ENCODE data around the gene RRP1B. TPM values are rescaled to one million over a fixed set of nuclear protein-coding genes. Genes with fewer than 3 reads are reported as not detected.

Gene RRP1B
- polyA plus RNA-seq, 1 donor from 2014 or later, result 20.3 TPM

DNA sequence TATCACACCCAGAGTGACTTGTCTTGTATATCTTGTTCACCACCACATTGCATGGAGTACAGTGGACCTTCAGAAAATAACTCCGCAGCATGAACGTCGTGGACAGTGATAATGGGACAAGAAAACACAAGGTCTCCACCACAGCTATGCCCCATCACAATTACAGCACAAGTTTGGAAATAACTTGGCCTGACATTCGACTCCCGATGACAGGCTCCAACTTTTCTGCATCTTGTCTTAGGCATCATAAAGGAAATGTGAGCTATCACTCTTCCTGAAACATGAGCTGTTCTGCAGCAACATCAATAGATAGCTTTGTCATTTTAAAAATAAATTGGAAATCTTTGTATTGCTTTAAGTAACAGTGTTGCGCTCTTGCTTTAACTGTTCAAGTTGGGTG is 2.9 kb downstream of the RRP1B start:
- no peak overlapping the region for H2AFZ ChIP-seq (ENCODE audit: low read depth, low read length)
- TF ChIP-seq TAF1 (IDR thresholded peaks at IDR 0.05; ENCODE audit: low read depth) (no peak), SMC3 (conservative IDR thresholded peaks at IDR 0.05; ENCODE audit: poor library complexity) (no peak), EZH2 (IDR thresholded peaks at IDR 0.05; ENCODE audit: borderline replicate concordance, insufficient read depth, low read length, poor library complexity, severe bottlenecking) (no peak), EP300 (conservative IDR thresholded peaks at IDR 0.05; ENCODE audit: poor library complexity, severe bottlenecking) (no peak), RAD21 (conservative IDR thresholded peaks at IDR 0.05) (no peak), MXI1 (conservative IDR thresholded peaks at IDR 0.05; ENCODE audit: poor library complexity, severe bottlenecking) (no peak), POLR2AphosphoS5 (IDR thresholded peaks at IDR 0.05) (no peak)
- TF ChIP-seq, protein P1, sequence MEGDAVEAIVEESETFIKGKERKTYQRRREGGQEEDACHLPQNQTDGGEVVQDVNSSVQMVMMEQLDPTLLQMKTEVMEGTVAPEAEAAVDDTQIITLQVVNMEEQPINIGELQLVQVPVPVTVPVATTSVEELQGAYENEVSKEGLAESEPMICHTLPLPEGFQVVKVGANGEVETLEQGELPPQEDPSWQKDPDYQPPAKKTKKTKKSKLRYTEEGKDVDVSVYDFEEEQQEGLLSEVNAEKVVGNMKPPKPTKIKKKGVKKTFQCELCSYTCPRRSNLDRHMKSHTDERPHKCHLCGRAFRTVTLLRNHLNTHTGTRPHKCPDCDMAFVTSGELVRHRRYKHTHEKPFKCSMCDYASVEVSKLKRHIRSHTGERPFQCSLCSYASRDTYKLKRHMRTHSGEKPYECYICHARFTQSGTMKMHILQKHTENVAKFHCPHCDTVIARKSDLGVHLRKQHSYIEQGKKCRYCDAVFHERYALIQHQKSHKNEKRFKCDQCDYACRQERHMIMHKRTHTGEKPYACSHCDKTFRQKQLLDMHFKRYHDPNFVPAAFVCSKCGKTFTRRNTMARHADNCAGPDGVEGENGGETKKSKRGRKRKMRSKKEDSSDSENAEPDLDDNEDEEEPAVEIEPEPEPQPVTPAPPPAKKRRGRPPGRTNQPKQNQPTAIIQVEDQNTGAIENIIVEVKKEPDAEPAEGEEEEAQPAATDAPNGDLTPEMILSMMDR (IDR thresholded peaks at IDR 0.05; ENCODE audit: poor library complexity, severe bottlenecking), result no peak
- TF ChIP-seq, protein P2, sequence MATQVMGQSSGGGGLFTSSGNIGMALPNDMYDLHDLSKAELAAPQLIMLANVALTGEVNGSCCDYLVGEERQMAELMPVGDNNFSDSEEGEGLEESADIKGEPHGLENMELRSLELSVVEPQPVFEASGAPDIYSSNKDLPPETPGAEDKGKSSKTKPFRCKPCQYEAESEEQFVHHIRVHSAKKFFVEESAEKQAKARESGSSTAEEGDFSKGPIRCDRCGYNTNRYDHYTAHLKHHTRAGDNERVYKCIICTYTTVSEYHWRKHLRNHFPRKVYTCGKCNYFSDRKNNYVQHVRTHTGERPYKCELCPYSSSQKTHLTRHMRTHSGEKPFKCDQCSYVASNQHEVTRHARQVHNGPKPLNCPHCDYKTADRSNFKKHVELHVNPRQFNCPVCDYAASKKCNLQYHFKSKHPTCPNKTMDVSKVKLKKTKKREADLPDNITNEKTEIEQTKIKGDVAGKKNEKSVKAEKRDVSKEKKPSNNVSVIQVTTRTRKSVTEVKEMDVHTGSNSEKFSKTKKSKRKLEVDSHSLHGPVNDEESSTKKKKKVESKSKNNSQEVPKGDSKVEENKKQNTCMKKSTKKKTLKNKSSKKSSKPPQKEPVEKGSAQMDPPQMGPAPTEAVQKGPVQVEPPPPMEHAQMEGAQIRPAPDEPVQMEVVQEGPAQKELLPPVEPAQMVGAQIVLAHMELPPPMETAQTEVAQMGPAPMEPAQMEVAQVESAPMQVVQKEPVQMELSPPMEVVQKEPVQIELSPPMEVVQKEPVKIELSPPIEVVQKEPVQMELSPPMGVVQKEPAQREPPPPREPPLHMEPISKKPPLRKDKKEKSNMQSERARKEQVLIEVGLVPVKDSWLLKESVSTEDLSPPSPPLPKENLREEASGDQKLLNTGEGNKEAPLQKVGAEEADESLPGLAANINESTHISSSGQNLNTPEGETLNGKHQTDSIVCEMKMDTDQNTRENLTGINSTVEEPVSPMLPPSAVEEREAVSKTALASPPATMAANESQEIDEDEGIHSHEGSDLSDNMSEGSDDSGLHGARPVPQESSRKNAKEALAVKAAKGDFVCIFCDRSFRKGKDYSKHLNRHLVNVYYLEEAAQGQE (IDR thresholded peaks at IDR 0.05; ENCODE audit: borderline replicate concordance), result no peak
- H3K36me3 ChIP-seq (ENCODE audit: insufficient read depth, low read length), result no peaks in the 10 kb centered on the region
- H3K27me3 ChIP-seq (ENCODE audit: insufficient read depth, low read depth, low read length), result no peaks in the 10 kb centered on the region
- no peak overlapping the region for H3K4me3 ChIP-seq (ENCODE audit: low read length)
- H3K4me2 ChIP-seq (ENCODE audit: low read length), result no peak overlapping the region
- no peaks in the 10 kb centered on the region for H3K9me2 ChIP-seq (ENCODE audit: insufficient read depth, low read length)
- no peaks in the 10 kb centered on the region for H4K20me1 ChIP-seq (ENCODE audit: insufficient read depth)
- peaks cover 46% of the 10 kb centered on the region for H3K79me2 ChIP-seq (replicated peaks; ENCODE audit: insufficient read depth, low read length)
- no peaks in the 10 kb centered on the region for H3K9me3 ChIP-seq (ENCODE audit: low read length)
- H3K27ac ChIP-seq (ENCODE audit: low read length), result no peak overlapping the region
- H3K9ac ChIP-seq (ENCODE audit: low read length), result no peak overlapping the region
- H3F3A ChIP-seq (ENCODE audit: insufficient read depth, low read length, poor library complexity, severe bottlenecking), result no peaks in the 10 kb centered on the region

DNA sequence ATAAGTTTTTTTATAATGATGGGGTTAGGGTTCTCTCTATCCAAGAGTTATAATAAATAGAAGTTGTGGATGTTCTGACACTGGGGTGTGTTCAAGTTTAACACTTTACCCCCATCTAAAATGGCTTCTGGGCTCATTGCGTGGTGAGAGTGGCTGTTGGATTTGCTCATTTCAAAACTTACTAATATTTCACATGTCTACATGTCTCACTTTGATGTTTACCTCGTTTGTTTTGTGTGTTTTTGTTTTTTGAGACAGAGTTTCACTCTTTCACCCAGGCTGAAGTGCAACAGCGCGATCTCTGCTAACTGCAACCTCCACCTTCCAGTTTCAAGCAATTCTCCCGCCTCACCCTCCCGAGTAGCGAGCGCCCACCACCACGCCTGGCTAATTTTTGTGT is 3.7 kb downstream of the RRP1B start:
- peaks cover 48% of the 10 kb centered on the region for H3K79me2 ChIP-seq (replicated peaks; ENCODE audit: insufficient read depth, low read length)
- H3K4me3 ChIP-seq (ENCODE audit: low read length), result no peak overlapping the region
- H3K9me2 ChIP-seq (ENCODE audit: insufficient read depth, low read length), result no peaks in the 10 kb centered on the region
- H3K27ac ChIP-seq (ENCODE audit: low read length), result no peak overlapping the region
- TF ChIP-seq SMC3 (conservative IDR thresholded peaks at IDR 0.05; ENCODE audit: poor library complexity) (no peak), MXI1 (conservative IDR thresholded peaks at IDR 0.05; ENCODE audit: poor library complexity, severe bottlenecking) (no peak), EP300 (conservative IDR thresholded peaks at IDR 0.05; ENCODE audit: poor library complexity, severe bottlenecking) (no peak), TAF1 (IDR thresholded peaks at IDR 0.05; ENCODE audit: low read depth) (no peak), POLR2AphosphoS5 (IDR thresholded peaks at IDR 0.05) (no peak), RAD21 (conservative IDR thresholded peaks at IDR 0.05) (no peak), EZH2 (IDR thresholded peaks at IDR 0.05; ENCODE audit: borderline replicate concordance, insufficient read depth, low read length, poor library complexity, severe bottlenecking) (no peak)
- TF ChIP-seq, protein P2 (IDR thresholded peaks at IDR 0.05; ENCODE audit: borderline replicate concordance), result no peak
- TF ChIP-seq, protein P1 (IDR thresholded peaks at IDR 0.05; ENCODE audit: poor library complexity, severe bottlenecking), result no peak
- H3F3A ChIP-seq (ENCODE audit: insufficient read depth, low read length, poor library complexity, severe bottlenecking), result no peaks in the 10 kb centered on the region
- H3K27me3 ChIP-seq (ENCODE audit: insufficient read depth, low read depth, low read length), result no peaks in the 10 kb centered on the region
- H3K9me3 ChIP-seq (ENCODE audit: low read length), result no peaks in the 10 kb centered on the region
- no peak overlapping the region for H2AFZ ChIP-seq (ENCODE audit: low read depth, low read length)
- no peak overlapping the region for H3K9ac ChIP-seq (ENCODE audit: low read length)
- no peaks in the 10 kb centered on the region for H4K20me1 ChIP-seq (ENCODE audit: insufficient read depth)
- no peaks in the 10 kb centered on the region for H3K36me3 ChIP-seq (ENCODE audit: insufficient read depth, low read length)
- H3K4me2 ChIP-seq (ENCODE audit: low read length), result no peak overlapping the region
